Common myeloid progenitor, CD34-positive (primary cell): ENCODE results near the gene DISP3.

Experiments used
- CTCF ChIA-PET: fragments of 350-600 bp; sonication (Branson Sonifier 250); formaldehyde crosslinking; loops from one replicate; lab custom pipeline; 2021; ENCODE audit warnings: antibody characterized with exemption; lab: Charles Lee
- POLR2A ChIA-PET: fragments of 350-600 bp; sonication (Branson Sonifier 250); formaldehyde crosslinking; loops from one replicate; lab custom pipeline; 2021; ENCODE audit warnings: antibody characterized with exemption; lab: Charles Lee
- DNase-seq, 3 donors: peaks; one replicate each; pipeline versions ENCODE4 v3.0.0 to v3.0.0-alpha.2; 2013
- H3K27ac ChIP-seq, 2 experiments: 1 replicate in 1 of 2; 2 replicates in 1 of 2; pipeline ENCODE4 v1.7.0; 2013; ENCODE audit warnings: inconsistent platforms in 2 of 2, low read length in 2 of 2, mild to moderate bottlenecking in 2 of 2, low read depth in 1 of 2, moderate library complexity in 1 of 2; ENCODE audit not compliant: severe bottlenecking in 2 of 2, insufficient read depth in 1 of 2, poor library complexity in 1 of 2
- H3K27me3 ChIP-seq, 5 experiments: replicated peaks in 2 of 5; 1 replicate in 3 of 5; 2 replicates in 2 of 5; pipeline versions ENCODE4 v1.6.1 to v1.7.0; 2013; ENCODE audit warnings: low read length in 4 of 5, mild to moderate bottlenecking in 2 of 5, moderate library complexity in 2 of 5, inconsistent platforms in 1 of 5; ENCODE audit not compliant: insufficient read depth in 5 of 5, control insufficient read depth in 4 of 5
- H3K36me3 ChIP-seq, 4 experiments: 1 replicate in 2 of 4; 2 replicates in 2 of 4; pipeline versions ENCODE4 v1.6.1 to v1.7.0; 2013; ENCODE audit warnings: low read length in 3 of 4, control low read depth in 1 of 4, mild to moderate bottlenecking in 1 of 4; ENCODE audit not compliant: control insufficient read depth in 4 of 4, insufficient read depth in 4 of 4
- H3K4me1 ChIP-seq, 4 experiments: 1 replicate in 3 of 4; 2 replicates in 1 of 4; pipeline versions ENCODE4 v1.6.1 to v1.7.1; 2013; ENCODE audit warnings: low read length in 3 of 4, mild to moderate bottlenecking in 3 of 4, control low read depth in 1 of 4, inconsistent platforms in 1 of 4, moderate library complexity in 1 of 4; ENCODE audit not compliant: control insufficient read depth in 4 of 4, insufficient read depth in 4 of 4; ENCODE audit errors: control extremely low read depth in 1 of 4
- H3K4me3 ChIP-seq, 7 experiments: 1 replicate in 4 of 7; 2 replicates in 3 of 7; pipeline versions ENCODE4 v1.5.1 to v1.7.0; 2013; ENCODE audit warnings: mild to moderate bottlenecking in 7 of 7, low read length in 6 of 7, moderate library complexity in 6 of 7, inconsistent platforms in 2 of 7, low read depth in 2 of 7, control low read depth in 1 of 7; ENCODE audit not compliant: insufficient read depth in 4 of 7, control insufficient read depth in 1 of 7; ENCODE audit errors: extremely low read depth in 1 of 7
- H3K9me3 ChIP-seq, 5 experiments: 1 replicate in 4 of 5; 2 replicates in 1 of 5; pipeline versions ENCODE4 v1.6.1 to v1.7.1; 2013; ENCODE audit warnings: low read length in 4 of 5, mild to moderate bottlenecking in 2 of 5, inconsistent platforms in 1 of 5, low read depth in 1 of 5, moderate library complexity in 1 of 5; ENCODE audit not compliant: control insufficient read depth in 4 of 5, insufficient read depth in 2 of 5; ENCODE audit errors: control extremely low read depth in 1 of 5
- WGBS: methylation state at CpG from one replicate; pipeline ENCODE4 v1.1.5; 2013; ENCODE audit not compliant: insufficient coverage; 5-methylcytosine and 5-hydroxymethylcytosine counted together

DISP3 gene

GRCh38 chr1:11561740-11562139, 82.8 kb downstream of the DISP3 start:
- POLR2A ChIA-PET, result no interaction called here
- CTCF ChIA-PET, result no interaction called here

GRCh38 chr1:11562664-11563063, 83.7 kb downstream of the DISP3 start:
- POLR2A ChIA-PET, result no interaction called here

More at GRCh38 chr1:11561740-11562139, 82.8 kb downstream of the DISP3 start:
- H3K4me3 ChIP-seq, result no peak overlapping the region
- H3K36me3 ChIP-seq, result no peaks in the 10 kb centered on the region
- no peaks in the 10 kb centered on the region for H3K9me3 ChIP-seq
- DNase-seq, result no peak
- peaks cover 0 to 24% (median 8%) of the 10 kb centered on the region in 5 experiments for H3K27me3 ChIP-seq
- H3K27ac ChIP-seq, result no peak overlapping the region
- H3K4me1 ChIP-seq, result peaks cover 3 to 23% (median 18%) of the 10 kb centered on the region in 4 experiments

GRCh38 chr1:11563560-11564069, 84.7 kb downstream of the DISP3 start:
- Histone ChIP-seq H3K9me3 (no peaks in the 10 kb centered on the region), H3K27ac (no peak overlapping the region), H3K36me3 (no peaks in the 10 kb centered on the region), H3K4me3 (peak overlapping the region in 1 of 7 experiments; percentile 12), H3K27me3 (peaks cover 0 to 13% (median 2%) of the 10 kb centered on the region in 5 experiments), H3K4me1 (peaks cover 3 to 23% (median 16%) of the 10 kb centered on the region in 4 experiments)
- peak; percentile 44 to 87 (median 78) for DNase-seq
- ChIA-PET POLR2A (no interaction called here), CTCF (interaction anchor here (1.0 to 1.4 kb wide), 2 partner anchors 9 to 85 kb away, joined by 3 read pairs; no protein-coding TSS in a partner anchor)
- 1% methylated on average over 12 of the region's 14 CpGs for WGBS

More at GRCh38 chr1:11562664-11563063, 83.7 kb downstream of the DISP3 start:
- Histone ChIP-seq H3K27ac (no peak overlapping the region), H3K9me3 (no peaks in the 10 kb centered on the region), H3K4me3 (no peak overlapping the region), H3K4me1 (peaks cover 3 to 23% (median 18%) of the 10 kb centered on the region in 4 experiments), H3K36me3 (no peaks in the 10 kb centered on the region), H3K27me3 (peaks cover 0 to 17% (median 5%) of the 10 kb centered on the region in 5 experiments)
- CTCF ChIA-PET, result no interaction called here
- WGBS, result 98% methylated on average over 6 of the region's 6 CpGs
- no peak for DNase-seq

- whole genome bisulfite sequencing, result 100% methylated on average over 3 of the region's 5 CpGs
Observed at GRCh38 chr1:11564237-11564636, 85.3 kb downstream of the DISP3 start.

GRCh38 chr1:11566042-11566850, 87.3 kb downstream of the DISP3 start:
- no peak for DNase-seq
- CTCF ChIA-PET, result interaction anchor here (0.5 to 1.3 kb wide), 2 partner anchors 13 to 232 kb away, joined by 3 to 4 read pairs; no protein-coding TSS in a partner anchor
- Histone ChIP-seq H3K27me3 (no peaks in the 10 kb centered on the region), H3K4me1 (peaks cover 3 to 28% (median 23%) of the 10 kb centered on the region in 4 experiments), H3K9me3 (no peaks in the 10 kb centered on the region), H3K4me3 (no peak overlapping the region), H3K36me3 (no peaks in the 10 kb centered on the region), H3K27ac (no peak overlapping the region)
- POLR2A ChIA-PET, result no interaction called here
- WGBS, result 95% methylated on average over 12 of the region's 16 CpGs

More at GRCh38 chr1:11564237-11564636, 85.3 kb downstream of the DISP3 start:
- DNase-seq, result no peak
- Histone ChIP-seq H3K27ac (no peak overlapping the region), H3K4me3 (no peak overlapping the region), H3K27me3 (peaks cover 0 to 11% (median 0%) of the 10 kb centered on the region in 5 experiments), H3K36me3 (no peaks in the 10 kb centered on the region), H3K4me1 (peaks cover 3 to 23% (median 16%) of the 10 kb centered on the region in 4 experiments), H3K9me3 (no peaks in the 10 kb centered on the region)
- POLR2A ChIA-PET, result no interaction called here
- CTCF ChIA-PET, result interaction anchor here (1.0 to 1.4 kb wide), 2 partner anchors 8 to 86 kb away, joined by 3 read pairs; no protein-coding TSS in a partner anchor

- POLR2A ChIA-PET, result no interaction called here
- H3K36me3 ChIP-seq, result no peaks in the 10 kb centered on the region
- H3K4me1 ChIP-seq, result peaks cover 3 to 30% (median 26%) of the 10 kb centered on the region in 4 experiments
- no peak overlapping the region for H3K4me3 ChIP-seq
- CTCF ChIA-PET, result interaction anchor here (0.5 to 1.3 kb wide), 4 partner anchors 12 to 234 kb away, joined by 3 to 4 read pairs (median 3); no protein-coding TSS in a partner anchor
- H3K27ac ChIP-seq, result no peak overlapping the region
- H3K27me3 ChIP-seq, result no peaks in the 10 kb centered on the region
- DNase-seq, result no peak
- no peaks in the 10 kb centered on the region for H3K9me3 ChIP-seq
- WGBS, result 92% methylated on average over 8 of the region's 11 CpGs
Observed at GRCh38 chr1:11567244-11568065, 88.5 kb downstream of the DISP3 start.
